Neutrophil (primary cell): ENCODE results near the gene PDK2.

Experiments
- H3K27ac ChIP-seq: fragments of 200-600 bp; sonication (generic); 2 replicates; pipeline ENCODE4 v1.5.1; 2016; ENCODE audit warnings: mild to moderate bottlenecking, moderate library complexity
- H3K27me3 ChIP-seq: fragments of 200-600 bp; sonication (generic); 2 replicates; pipeline ENCODE4 v1.6.0; 2016; ENCODE audit warnings: mild to moderate bottlenecking
- H3K36me3 ChIP-seq: fragments of 200-600 bp; sonication (generic); 2 replicates; pipeline ENCODE4 v1.5.1; 2017
- H3K4me1 ChIP-seq, 2 experiments: fragments of 200-600 bp in 1 of 2; sonication (generic) in 1 of 2; 1 replicate in 1 of 2; 2 replicates in 1 of 2; pipeline versions ENCODE4 v1.5.1 to v1.6.1; 2013 to 2016; ENCODE audit warnings: low read depth in 1 of 2, low read length in 1 of 2, mild to moderate bottlenecking in 1 of 2, moderate library complexity in 1 of 2; ENCODE audit not compliant: control insufficient read depth in 1 of 2, insufficient read depth in 1 of 2
- H3K4me3 ChIP-seq, 2 experiments: fragments of 200-600 bp in 1 of 2; sonication (generic) in 1 of 2; 1 replicate in 1 of 2; 2 replicates in 1 of 2; pipeline ENCODE4 v1.5.1; 2013 to 2016; ENCODE audit warnings: low read depth in 1 of 2, low read length in 1 of 2, mild to moderate bottlenecking in 1 of 2, moderate library complexity in 1 of 2
- H3K9me3 ChIP-seq: fragments of 200-600 bp; sonication (generic); 2 replicates; pipeline ENCODE4 v1.5.1; 2016
- TF ChIP-seq, protein P1 (sequence below): fragments of 200-600 bp; sonication (generic); IDR thresholded peaks from 2 replicates; pipeline ENCODE4 v1.5.1; 2016; ENCODE audit warnings: antibody characterized with exemption

PDK2 gene

DNA sequence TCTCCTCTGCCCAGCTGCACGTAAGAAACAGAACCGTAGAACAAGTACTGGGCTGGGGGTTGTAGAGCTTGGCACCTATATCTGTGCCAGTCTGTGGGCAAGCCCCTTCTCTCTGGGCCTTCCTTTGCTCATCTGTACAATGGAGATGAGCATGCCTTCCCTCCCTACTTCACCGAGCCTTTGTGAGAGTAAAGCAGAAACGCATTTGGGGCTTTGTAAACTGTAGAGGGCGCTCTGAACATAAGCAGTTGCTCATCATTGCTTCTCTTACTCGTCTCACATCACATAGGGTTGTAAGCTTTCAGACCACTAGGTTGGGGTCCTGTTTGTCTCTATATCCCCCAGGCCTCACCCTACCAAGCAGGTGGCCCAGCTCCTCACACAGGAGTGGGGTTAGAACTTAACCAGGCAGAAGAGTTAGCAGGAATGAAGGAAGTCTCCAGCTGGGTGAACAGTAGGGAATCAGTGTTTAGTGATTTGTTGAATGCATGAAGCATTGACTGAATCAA lies 19.8 kb downstream of the PDK2 start:
- no peak overlapping the region for H3K27ac ChIP-seq
- TF ChIP-seq, protein P1, sequence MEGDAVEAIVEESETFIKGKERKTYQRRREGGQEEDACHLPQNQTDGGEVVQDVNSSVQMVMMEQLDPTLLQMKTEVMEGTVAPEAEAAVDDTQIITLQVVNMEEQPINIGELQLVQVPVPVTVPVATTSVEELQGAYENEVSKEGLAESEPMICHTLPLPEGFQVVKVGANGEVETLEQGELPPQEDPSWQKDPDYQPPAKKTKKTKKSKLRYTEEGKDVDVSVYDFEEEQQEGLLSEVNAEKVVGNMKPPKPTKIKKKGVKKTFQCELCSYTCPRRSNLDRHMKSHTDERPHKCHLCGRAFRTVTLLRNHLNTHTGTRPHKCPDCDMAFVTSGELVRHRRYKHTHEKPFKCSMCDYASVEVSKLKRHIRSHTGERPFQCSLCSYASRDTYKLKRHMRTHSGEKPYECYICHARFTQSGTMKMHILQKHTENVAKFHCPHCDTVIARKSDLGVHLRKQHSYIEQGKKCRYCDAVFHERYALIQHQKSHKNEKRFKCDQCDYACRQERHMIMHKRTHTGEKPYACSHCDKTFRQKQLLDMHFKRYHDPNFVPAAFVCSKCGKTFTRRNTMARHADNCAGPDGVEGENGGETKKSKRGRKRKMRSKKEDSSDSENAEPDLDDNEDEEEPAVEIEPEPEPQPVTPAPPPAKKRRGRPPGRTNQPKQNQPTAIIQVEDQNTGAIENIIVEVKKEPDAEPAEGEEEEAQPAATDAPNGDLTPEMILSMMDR, result no peak
- H3K27me3 ChIP-seq, result peaks cover 63% of the 10 kb centered on the region
- H3K36me3 ChIP-seq, result no peaks in the 10 kb centered on the region
- H3K4me1 ChIP-seq, result peaks cover 2 to 7% of the 10 kb centered on the region in 2 experiments
- no peaks in the 10 kb centered on the region for H3K9me3 ChIP-seq
- no peak overlapping the region for H3K4me3 ChIP-seq

- TF ChIP-seq, protein P1, result no peak
- Histone ChIP-seq H3K9me3 (no peaks in the 10 kb centered on the region), H3K4me3 (no peak overlapping the region), H3K36me3 (no peaks in the 10 kb centered on the region), H3K27me3 (peaks cover 71% of the 10 kb centered on the region), H3K27ac (no peak overlapping the region), H3K4me1 (peaks cover 2 to 7% of the 10 kb centered on the region in 2 experiments)
Observed at GRCh38 chr17:50115756-50116155, 20.6 kb downstream of the PDK2 start.

DNA sequence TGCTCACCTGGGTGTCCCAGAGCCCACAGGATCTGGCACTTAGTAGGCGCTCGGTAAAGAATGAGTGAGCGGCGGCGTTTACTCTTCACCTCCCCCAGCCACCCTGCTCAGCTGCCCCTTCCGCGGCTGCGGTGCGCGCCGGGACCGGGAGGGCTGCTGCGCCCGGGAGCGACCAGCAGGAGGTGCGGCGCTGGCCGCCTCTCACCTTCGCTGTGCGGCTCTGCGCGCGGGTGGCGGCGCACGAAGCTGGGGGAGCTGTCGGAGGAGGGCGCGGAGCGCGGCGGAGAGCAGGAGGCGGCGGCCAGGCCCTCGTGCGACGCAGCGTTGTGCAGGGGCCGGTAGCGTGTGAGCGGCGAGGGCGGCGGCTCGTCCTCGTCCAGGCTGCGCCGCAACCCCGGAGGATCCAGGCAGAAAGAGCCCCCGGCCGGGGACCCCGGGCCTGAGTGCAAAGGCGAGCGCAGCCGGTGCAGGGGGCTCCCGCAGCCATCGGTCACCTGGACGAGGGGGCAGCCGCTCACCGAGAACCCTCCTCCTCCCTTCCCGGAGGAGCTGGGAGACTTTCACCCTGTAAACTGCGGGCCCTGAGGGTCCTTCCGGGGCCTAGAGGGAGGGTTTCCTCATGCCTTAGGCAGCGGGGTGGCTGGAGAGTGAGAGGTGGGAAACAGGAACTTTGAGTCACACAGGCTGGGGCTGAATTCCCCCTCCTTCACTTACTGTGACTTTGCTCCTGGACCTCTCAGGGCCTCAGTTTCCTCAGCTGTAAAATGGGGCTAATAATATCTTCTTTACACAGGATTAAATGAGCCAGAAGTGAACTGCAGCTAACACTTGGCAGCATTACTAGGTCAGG lies 22.3 kb downstream of the PDK2 start:
- H3K9me3 ChIP-seq, result no peaks in the 10 kb centered on the region
- H3K36me3 ChIP-seq, result no peaks in the 10 kb centered on the region
- H3K4me3 ChIP-seq, result no peak overlapping the region
- peaks cover 2 to 7% of the 10 kb centered on the region in 2 experiments for H3K4me1 ChIP-seq
- TF ChIP-seq, protein P1, result no peak
- H3K27ac ChIP-seq, result no peak overlapping the region
- H3K27me3 ChIP-seq, result peaks cover 88% of the 10 kb centered on the region

DNA sequence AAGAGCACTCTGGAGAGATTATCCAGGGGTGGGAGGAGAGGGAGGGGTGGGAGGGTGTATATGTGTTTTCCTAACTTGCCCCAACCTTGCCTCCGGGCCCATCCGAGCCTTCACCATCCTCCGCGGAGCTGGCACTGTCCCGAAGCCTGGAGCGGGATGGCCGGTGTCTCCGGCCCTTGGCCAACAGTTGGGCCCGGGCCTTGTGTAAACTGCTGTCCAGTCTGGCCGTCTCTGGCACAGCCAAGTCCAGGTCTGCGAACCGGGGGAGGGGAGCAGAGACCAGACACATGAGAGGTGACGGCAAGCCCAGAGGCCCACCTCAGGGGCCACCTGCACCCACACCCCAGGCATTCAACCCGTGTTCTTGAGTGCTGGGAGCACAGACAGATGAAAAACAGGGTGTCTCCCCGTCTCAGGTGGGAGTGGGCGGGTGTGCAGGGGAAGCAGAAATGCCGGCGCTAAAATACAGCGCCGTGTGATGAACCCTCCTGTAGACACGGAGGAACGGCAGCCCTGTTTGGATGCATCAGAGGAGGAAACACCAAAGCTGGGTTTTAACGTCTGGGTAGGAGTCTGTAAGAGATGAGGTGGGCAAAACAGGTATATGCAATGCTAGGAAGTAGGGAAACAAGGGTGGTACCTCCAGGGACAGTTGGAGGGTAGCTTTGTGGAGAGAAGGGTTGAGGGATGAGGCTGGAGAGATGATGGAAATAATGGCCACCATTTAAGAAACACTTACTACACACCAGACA lies 23.1 kb downstream of the PDK2 start:
- Histone ChIP-seq H3K4me3 (no peak overlapping the region), H3K27me3 (peaks cover 96% of the 10 kb centered on the region), H3K36me3 (no peaks in the 10 kb centered on the region), H3K27ac (no peak overlapping the region), H3K4me1 (peaks cover 2 to 7% of the 10 kb centered on the region in 2 experiments), H3K9me3 (no peaks in the 10 kb centered on the region)
- TF ChIP-seq, protein P1, result no peak

DNA sequence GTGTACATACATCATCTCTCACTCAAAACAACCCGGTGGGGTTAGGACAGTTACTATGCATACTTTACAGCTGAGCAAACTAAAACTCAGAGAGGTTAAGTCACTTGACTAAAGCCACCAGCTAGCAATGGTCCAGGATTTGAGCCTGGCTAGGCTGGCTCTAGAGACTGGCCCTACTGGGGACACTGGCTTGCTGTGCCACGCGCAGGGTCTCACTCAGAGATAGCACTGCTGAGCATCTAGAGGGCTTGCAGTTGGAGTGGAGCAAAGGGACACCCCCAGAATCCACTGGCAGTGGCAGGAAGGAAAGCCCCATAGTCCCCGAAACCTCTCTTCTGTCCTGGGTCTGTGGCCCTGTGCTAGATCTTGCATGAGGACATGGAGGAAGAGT lies 23.7 kb downstream of the PDK2 start:
- Histone ChIP-seq H3K9me3 (no peaks in the 10 kb centered on the region), H3K4me1 (peaks cover 2 to 7% of the 10 kb centered on the region in 2 experiments), H3K27ac (no peak overlapping the region), H3K27me3 (peaks cover 100% of the 10 kb centered on the region), H3K36me3 (no peaks in the 10 kb centered on the region), H3K4me3 (no peak overlapping the region)
- TF ChIP-seq, protein P1, result no peak
